ENCODE results near the gene PSKH1. TPM values are rescaled to one million over a fixed set of nuclear protein-coding genes. Genes with fewer than 3 reads are reported as not detected.
"Not testable (repeated sequence)": the region's sequence is repeated elsewhere in the genome, so short reads cannot be mapped to it uniquely, and the experiment has no call there.

The PSKH1 gene
- total RNA-seq, 5 donors from 2014 or later (not counting 1 experiment from before 2014, with no cell fraction given), result 14.8 to 31.4 (median 28.1) TPM

DNA sequence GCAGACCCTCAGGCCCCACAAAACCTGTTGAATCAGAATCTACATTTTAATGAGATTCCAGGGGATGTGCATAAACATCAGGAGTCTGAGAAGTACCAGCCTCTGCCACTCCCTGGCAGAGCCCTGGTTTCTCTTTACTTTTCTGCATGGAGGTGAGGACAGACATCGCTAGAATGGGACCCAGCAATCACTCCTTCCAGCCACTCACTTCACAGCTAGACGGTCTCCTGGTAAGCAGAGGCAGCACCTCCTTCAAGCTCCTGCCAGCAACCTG lies 22.4 kb downstream of the PSKH1 start:
- H3K4me3 Mint-ChIP-seq; H3K9me3 Mint-ChIP-seq; ATAC-seq (replicated peaks in 1 of 4); DNase-seq; H3K9me3 ChIP-seq; H3K27me3 Mint-ChIP-seq; H3K27me3 ChIP-seq (replicated peaks in 1 of 2; ENCODE audit: control insufficient read depth in 2 of 2, extremely low read depth in 1 of 2, insufficient read depth in 2 of 2, low read length in 1 of 2); POLR2A ChIA-PET; H3K27ac Mint-ChIP-seq; H3K27ac ChIP-seq (ENCODE audit: low read length); H3K4me3 ChIP-seq (ENCODE audit: control insufficient read depth in 1 of 2, extremely low read depth in 1 of 2, low read length in 1 of 2): not testable (repeated sequence)
- Histone ChIP-seq H3K36me3 (ENCODE audit: control insufficient read depth in 2 of 2, extremely low read depth in 1 of 2, insufficient read depth in 1 of 2, low read length in 1 of 2) (peaks cover 0 to 40% of the 10 kb centered on the region in 2 donors), H3K4me1 (ENCODE audit: control insufficient read depth in 1 of 2, extremely low read depth in 1 of 2, insufficient read depth in 2 of 2, low read length in 2 of 2) (peaks cover 0 to 31% of the 10 kb centered on the region in 2 experiments)
- Mint-ChIP-seq H3K36me3 (peaks cover 17% of the 10 kb centered on the region), H3K4me1 (peaks cover 30 to 38% (median 32%) of the 10 kb centered on the region in 3 donors)
- CTCF ChIA-PET, result interaction anchor here in 1 of 2 donors (1.1 kb wide), 1 partner anchor 103 kb away, joined by 6 read pairs; no protein-coding TSS in a partner anchor
- WGBS (ENCODE audit: insufficient coverage), result no CpG with 5 or more reads among the region's 2 CpGs

DNA sequence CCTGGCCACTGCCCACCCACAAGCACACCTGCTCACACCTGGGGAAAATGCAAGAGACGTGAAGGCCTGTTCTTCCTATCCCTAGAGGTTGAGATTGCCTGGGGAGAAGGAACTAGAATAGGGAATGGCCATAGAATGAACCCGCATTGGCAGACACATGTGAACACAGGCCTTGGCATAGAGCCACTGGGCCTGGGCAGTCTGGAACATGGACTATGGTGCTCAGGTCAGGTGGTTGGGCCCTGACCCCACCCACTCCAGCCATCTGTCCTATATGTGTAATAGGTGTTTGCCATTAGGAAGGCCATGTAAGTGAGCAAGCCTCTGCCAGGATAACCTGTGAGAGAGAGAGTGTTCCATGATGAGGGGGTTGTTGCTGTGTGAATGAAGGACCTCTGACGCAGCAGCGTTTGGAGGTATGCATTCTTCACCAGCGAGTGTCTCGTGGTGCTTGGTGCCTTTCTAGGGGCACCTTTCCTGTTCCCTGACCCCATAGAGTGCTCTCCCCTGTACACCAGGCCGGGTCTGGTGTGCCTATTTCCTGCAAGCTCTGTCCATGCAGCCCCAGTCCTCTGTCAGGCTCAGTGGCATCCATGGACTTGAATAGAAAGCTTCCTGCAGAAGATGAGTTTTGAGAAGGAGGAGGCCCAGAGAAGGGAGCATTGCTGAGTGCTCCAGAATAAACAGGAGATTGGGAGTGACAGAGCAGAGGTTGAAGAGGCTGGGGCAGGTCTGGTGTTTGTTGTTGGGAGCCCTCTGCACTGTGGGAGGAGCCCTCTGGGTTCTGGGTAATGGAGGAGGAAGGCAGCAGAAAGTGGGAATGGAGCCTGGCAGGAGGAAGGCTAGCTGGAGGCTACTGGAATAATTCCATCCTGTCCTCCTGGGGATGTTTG lies 23.0 kb downstream of the PSKH1 start:
- peaks cover 0 to 24% of the 10 kb centered on the region in 2 experiments for H3K4me1 ChIP-seq (ENCODE audit: control insufficient read depth in 1 of 2, extremely low read depth in 1 of 2, insufficient read depth in 2 of 2, low read length in 2 of 2)
- DNase-seq (no peak), ATAC-seq (replicated peaks in 1 of 4) (no peak)
- no peaks in the 10 kb centered on the region for H3K9me3 Mint-ChIP-seq
- H3K4me3 ChIP-seq (ENCODE audit: control insufficient read depth in 1 of 2, extremely low read depth in 1 of 2, low read length in 1 of 2), result no peak overlapping the region
- no peaks in the 10 kb centered on the region for H3K27me3 Mint-ChIP-seq
- CTCF ChIA-PET, result no interaction called here
- peaks cover 30 to 35% (median 32%) of the 10 kb centered on the region in 3 donors for H3K4me1 Mint-ChIP-seq
- H3K27ac Mint-ChIP-seq, result peak overlapping the region in 1 of 2 donors; percentile 41
- H3K27ac ChIP-seq (ENCODE audit: low read length), result no peak overlapping the region
- peaks cover 0 to 34% of the 10 kb centered on the region in 2 donors for H3K36me3 ChIP-seq (ENCODE audit: control insufficient read depth in 2 of 2, extremely low read depth in 1 of 2, insufficient read depth in 1 of 2, low read length in 1 of 2)
- H3K9me3 ChIP-seq, result no peaks in the 10 kb centered on the region
- H3K4me3 Mint-ChIP-seq, result no peak overlapping the region
- peaks cover 14% of the 10 kb centered on the region for H3K36me3 Mint-ChIP-seq
- H3K27me3 ChIP-seq (replicated peaks in 1 of 2; ENCODE audit: control insufficient read depth in 2 of 2, extremely low read depth in 1 of 2, insufficient read depth in 2 of 2, low read length in 1 of 2), result no peaks in the 10 kb centered on the region
- WGBS (ENCODE audit: insufficient coverage), result 91% methylated on average over 5 of the region's 7 CpGs
- POLR2A ChIA-PET, result no interaction called here

DNA sequence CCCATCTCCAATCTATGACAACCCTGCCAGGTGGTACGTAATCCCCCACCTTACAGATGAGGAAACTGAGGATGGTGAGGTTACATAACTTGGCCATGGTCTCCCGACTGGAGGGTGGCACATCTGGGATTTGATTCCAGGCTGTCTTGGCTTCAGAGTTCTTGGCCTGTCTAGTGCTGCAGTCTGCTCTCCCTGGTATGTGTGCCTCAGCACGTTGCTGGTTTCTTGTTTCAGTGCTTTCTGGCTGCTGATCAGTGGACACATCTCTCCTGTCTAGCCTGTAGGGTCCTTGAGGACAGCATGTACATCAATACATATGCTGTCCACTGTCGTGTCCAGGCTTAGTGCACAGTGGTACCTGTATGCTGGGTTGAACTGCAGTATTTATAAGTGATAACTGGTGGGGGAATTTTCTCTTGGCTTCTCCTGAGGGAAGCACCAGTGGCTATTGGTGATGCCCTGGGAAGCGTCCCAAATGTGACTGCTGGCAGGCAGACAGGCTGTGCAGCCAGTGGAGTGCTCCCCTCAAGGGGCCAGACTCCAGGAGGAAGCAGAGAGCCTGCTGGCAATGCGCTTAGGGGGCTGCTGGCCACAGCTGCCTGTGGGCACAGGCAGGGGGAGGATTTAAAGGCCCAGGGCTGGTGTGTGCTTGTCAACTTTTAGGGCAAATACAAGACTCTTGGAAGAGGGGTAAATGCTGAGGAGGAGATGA lies 24.2 kb downstream of the PSKH1 start:
- Mint-ChIP-seq H3K4me3 (no peak overlapping the region), H3K9me3 (no peaks in the 10 kb centered on the region), H3K4me1 (peaks cover 32 to 39% (median 37%) of the 10 kb centered on the region in 3 donors), H3K36me3 (peaks cover 14% of the 10 kb centered on the region), H3K27ac (peak overlapping the region in 1 of 2 donors; percentile 58), H3K27me3 (no peaks in the 10 kb centered on the region)
- H3K4me1 ChIP-seq (ENCODE audit: control insufficient read depth in 1 of 2, extremely low read depth in 1 of 2, insufficient read depth in 2 of 2, low read length in 2 of 2), result peaks cover 0 to 23% of the 10 kb centered on the region in 2 experiments
- no peak overlapping the region for H3K4me3 ChIP-seq (ENCODE audit: control insufficient read depth in 1 of 2, extremely low read depth in 1 of 2, low read length in 1 of 2)
- DNase-seq, result no peak
- no peaks in the 10 kb centered on the region for H3K9me3 ChIP-seq
- WGBS (ENCODE audit: insufficient coverage), result 90% methylated on average over 5 of the region's 6 CpGs
- H3K27me3 ChIP-seq (replicated peaks in 1 of 2; ENCODE audit: control insufficient read depth in 2 of 2, extremely low read depth in 1 of 2, insufficient read depth in 2 of 2, low read length in 1 of 2), result no peaks in the 10 kb centered on the region
- peaks cover 4 to 23% of the 10 kb centered on the region in 2 donors for H3K36me3 ChIP-seq (ENCODE audit: control insufficient read depth in 2 of 2, extremely low read depth in 1 of 2, insufficient read depth in 1 of 2, low read length in 1 of 2)
- ChIA-PET POLR2A (no interaction called here), CTCF (no interaction called here)
- no peak for ATAC-seq (replicated peaks in 1 of 4)
- no peak overlapping the region for H3K27ac ChIP-seq (ENCODE audit: low read length)

DNA sequence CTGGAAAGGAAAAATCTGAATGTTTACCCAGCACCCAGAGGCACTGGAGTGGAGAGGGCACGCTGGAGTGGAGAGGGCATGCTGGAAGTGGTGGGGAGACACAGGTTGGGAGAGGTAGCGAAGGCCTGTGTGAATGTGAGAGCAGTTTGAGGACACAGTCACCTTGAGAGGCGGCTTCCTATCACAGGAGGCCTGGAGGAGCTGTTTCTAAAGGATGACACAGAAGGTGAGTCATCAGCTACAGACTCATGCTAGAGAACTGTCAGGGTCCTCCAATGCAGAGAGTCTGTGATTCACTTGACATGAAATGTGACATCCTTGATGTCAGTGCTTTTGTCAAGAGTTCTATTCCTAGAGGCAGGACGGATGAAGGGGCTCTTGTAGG lies 24.8 kb downstream of the PSKH1 start:
- no peak overlapping the region for H3K4me3 Mint-ChIP-seq
- H3K4me3 ChIP-seq (ENCODE audit: control insufficient read depth in 1 of 2, extremely low read depth in 1 of 2, low read length in 1 of 2), result no peak overlapping the region
- H3K36me3 Mint-ChIP-seq, result peaks cover 14% of the 10 kb centered on the region
- POLR2A ChIA-PET, result no interaction called here
- H3K27me3 Mint-ChIP-seq, result no peaks in the 10 kb centered on the region
- peak overlapping the region in 1 of 2 donors; percentile 58 for H3K27ac Mint-ChIP-seq
- no peak overlapping the region for H3K27ac ChIP-seq (ENCODE audit: low read length)
- no peaks in the 10 kb centered on the region for H3K9me3 ChIP-seq
- CTCF ChIA-PET, result no interaction called here
- peaks cover 4 to 25% of the 10 kb centered on the region in 2 donors for H3K36me3 ChIP-seq (ENCODE audit: control insufficient read depth in 2 of 2, extremely low read depth in 1 of 2, insufficient read depth in 1 of 2, low read length in 1 of 2)
- no peaks in the 10 kb centered on the region for H3K9me3 Mint-ChIP-seq
- ATAC-seq (replicated peaks in 1 of 4) (peak in 3 of 4 experiments; percentile 81 to 98 (median 97)), DNase-seq (no peak)
- H3K4me1 Mint-ChIP-seq, result peaks cover 32 to 42% (median 38%) of the 10 kb centered on the region in 3 donors
- 79% methylated on average over 3 of the region's 4 CpGs for WGBS (ENCODE audit: insufficient coverage)
- H3K4me1 ChIP-seq (ENCODE audit: control insufficient read depth in 1 of 2, extremely low read depth in 1 of 2, insufficient read depth in 2 of 2, low read length in 2 of 2), result peaks cover 0 to 23% of the 10 kb centered on the region in 2 experiments
- no peaks in the 10 kb centered on the region for H3K27me3 ChIP-seq (replicated peaks in 1 of 2; ENCODE audit: control insufficient read depth in 2 of 2, extremely low read depth in 1 of 2, insufficient read depth in 2 of 2, low read length in 1 of 2)

DNA sequence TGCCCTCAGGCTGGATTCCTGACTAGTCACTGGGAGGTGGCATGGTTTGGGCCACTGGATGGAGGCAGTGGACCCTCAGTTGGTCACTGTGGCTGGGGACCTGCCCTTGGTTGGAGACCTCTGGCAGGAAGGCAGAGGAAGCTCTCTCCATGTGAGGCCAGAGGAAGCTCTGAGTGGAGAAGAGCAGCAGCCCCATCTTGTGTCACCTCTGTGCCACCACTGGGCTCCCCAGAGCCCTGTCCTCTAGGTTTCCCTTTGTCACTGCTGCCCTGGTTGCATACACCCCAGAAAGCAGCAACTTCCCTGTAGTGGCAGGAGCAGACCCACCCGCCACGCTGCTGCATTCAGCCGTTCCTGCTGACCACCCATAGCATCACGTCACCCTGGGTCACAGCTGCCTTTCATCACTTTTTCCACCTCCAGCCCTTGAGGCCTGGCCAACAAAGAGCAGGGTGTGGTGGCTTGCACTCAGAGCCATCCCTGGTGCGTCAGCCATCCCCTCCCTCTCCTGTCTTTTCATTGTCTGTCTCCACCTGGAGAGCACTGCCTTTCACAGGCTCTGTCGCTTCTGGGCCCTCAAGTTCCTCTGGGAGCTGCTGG lies 26.7 kb downstream of the PSKH1 start:
- CTCF ChIA-PET, result no interaction called here
- H3K4me3 ChIP-seq (ENCODE audit: control insufficient read depth in 1 of 2, extremely low read depth in 1 of 2, low read length in 1 of 2), result no peak overlapping the region
- no peaks in the 10 kb centered on the region for H3K27me3 ChIP-seq (replicated peaks in 1 of 2; ENCODE audit: control insufficient read depth in 2 of 2, extremely low read depth in 1 of 2, insufficient read depth in 2 of 2, low read length in 1 of 2)
- Mint-ChIP-seq H3K27ac (no peak overlapping the region), H3K36me3 (peaks cover 7% of the 10 kb centered on the region), H3K9me3 (no peaks in the 10 kb centered on the region), H3K4me1 (peaks cover 30 to 40% (median 32%) of the 10 kb centered on the region in 3 donors), H3K4me3 (no peak overlapping the region), H3K27me3 (no peaks in the 10 kb centered on the region)
- H3K36me3 ChIP-seq (ENCODE audit: control insufficient read depth in 2 of 2, extremely low read depth in 1 of 2, insufficient read depth in 1 of 2, low read length in 1 of 2), result peaks cover 7 to 38% of the 10 kb centered on the region in 2 donors
- H3K27ac ChIP-seq (ENCODE audit: low read length), result no peak overlapping the region
- no peak for DNase-seq
- WGBS (ENCODE audit: insufficient coverage), result 92% methylated on average over 5 of the region's 6 CpGs
- peaks cover 0 to 21% of the 10 kb centered on the region in 2 experiments for H3K4me1 ChIP-seq (ENCODE audit: control insufficient read depth in 1 of 2, extremely low read depth in 1 of 2, insufficient read depth in 2 of 2, low read length in 2 of 2)
- no peak for ATAC-seq (replicated peaks in 1 of 4)
- POLR2A ChIA-PET, result no interaction called here
- no peaks in the 10 kb centered on the region for H3K9me3 ChIP-seq

DNA sequence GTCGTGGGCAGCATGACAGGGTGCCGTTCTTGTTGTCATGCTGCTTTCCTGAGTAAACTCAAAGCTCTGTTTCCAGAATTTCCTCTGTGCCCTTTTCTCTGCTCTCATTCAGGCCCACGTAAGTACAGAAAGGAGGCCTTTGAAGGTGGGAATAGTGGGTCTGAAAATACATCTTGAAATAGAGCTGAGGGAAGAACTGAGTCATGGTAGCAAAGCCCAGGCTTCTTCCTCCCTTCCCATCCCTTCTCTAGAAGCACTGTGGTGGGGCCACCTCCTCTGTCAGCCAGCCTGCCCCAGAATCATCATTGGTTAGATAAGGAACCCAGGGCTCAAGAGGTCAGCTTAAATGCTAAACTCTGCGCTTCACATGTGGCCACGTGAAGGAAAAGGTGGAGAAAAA lies 29.2 kb downstream of the PSKH1 start:
- Mint-ChIP-seq H3K4me3 (no peak overlapping the region), H3K36me3 (peaks cover 4% of the 10 kb centered on the region), H3K27me3 (no peaks in the 10 kb centered on the region), H3K9me3 (no peaks in the 10 kb centered on the region), H3K27ac (peak overlapping the region; percentile 57 to 84), H3K4me1 (peaks cover 8 to 29% (median 20%) of the 10 kb centered on the region in 3 donors)
- ChIA-PET CTCF (no interaction called here), POLR2A (no interaction called here)
- Histone ChIP-seq H3K4me1 (ENCODE audit: control insufficient read depth in 1 of 2, extremely low read depth in 1 of 2, insufficient read depth in 2 of 2, low read length in 2 of 2) (peaks cover 0 to 5% of the 10 kb centered on the region in 2 experiments), H3K27ac (ENCODE audit: low read length) (no peak overlapping the region), H3K36me3 (ENCODE audit: control insufficient read depth in 2 of 2, extremely low read depth in 1 of 2, insufficient read depth in 1 of 2, low read length in 1 of 2) (peaks cover 8 to 38% of the 10 kb centered on the region in 2 donors), H3K27me3 (replicated peaks in 1 of 2; ENCODE audit: control insufficient read depth in 2 of 2, extremely low read depth in 1 of 2, insufficient read depth in 2 of 2, low read length in 1 of 2) (no peaks in the 10 kb centered on the region), H3K4me3 (ENCODE audit: control insufficient read depth in 1 of 2, extremely low read depth in 1 of 2, low read length in 1 of 2) (no peak overlapping the region), H3K9me3 (no peaks in the 10 kb centered on the region)
- WGBS (ENCODE audit: insufficient coverage), result 77% methylated on average over 2 of the region's 5 CpGs
- DNase-seq, result no peak
- no peak for ATAC-seq (replicated peaks in 1 of 4)

All from T-cell (primary cell).